GM18520 (cell line): ENCODE data around the gene ZNF792.
"Not testable (repeated sequence)": the region's sequence is repeated elsewhere in the genome, so short reads cannot be mapped to it uniquely, and the experiment has no call there.

Source experiments
- ATAC-seq: cut with Tn5 transposase; IDR thresholded peaks from one replicate; pipeline ENCODE4 v1.9.1; 2021; ENCODE audit not compliant: unreplicated experiment

ZNF792 gene

GRCh38 chr19:34926685-34927375, 37.2 kb downstream of the ZNF792 start, which contains the start of gene ZNF30:
Gene ZNF30 (plus strand): TSS chr19:34926903. CDS start chr19:34929948, 3,045 bp downstream.
- ATAC-seq = peak; percentile 66

- no peak for ATAC-seq
Measured at GRCh38 chr19:34926361-34926684, 37.7 kb downstream of the ZNF792 start.

GRCh38 chr19:34925278-34925855, 38.7 kb downstream of the ZNF792 start:
- no peak for ATAC-seq

- not testable (repeated sequence) for ATAC-seq
Measured at GRCh38 chr19:34920090-34920786, 43.8 kb downstream of the ZNF792 start.

- ATAC-seq = no peak
Measured at GRCh38 chr19:34918190-34918589, 45.8 kb downstream of the ZNF792 start.

- not testable (repeated sequence) for ATAC-seq
Measured at GRCh38 chr19:34917144-34917543, 46.9 kb downstream of the ZNF792 start.

GRCh38 chr19:34910770-34911169, 53.3 kb downstream of the ZNF792 start:
- no peak for ATAC-seq
